Measurements from ENCODE around the gene DNMT1.
"Not testable (repeated sequence)": the region's sequence is repeated elsewhere in the genome, so short reads cannot be mapped to it uniquely, and the experiment has no call there.

Gene DNMT1

GRCh38 chr19:10222201-10222890 lies 27.6 kb upstream of the DNMT1 start:
- no peak for DNase-seq (ENCODE audit: low read depth in 2 of 2)

GRCh38 chr19:10220695-10221094 lies 25.9 kb upstream of the DNMT1 start:
- no peak for DNase-seq (ENCODE audit: low read depth in 2 of 2)

- no peak for DNase-seq (ENCODE audit: low read depth in 2 of 2)
Observed at GRCh38 chr19:10219678-10220077, 24.9 kb upstream of the DNMT1 start.

DNA sequence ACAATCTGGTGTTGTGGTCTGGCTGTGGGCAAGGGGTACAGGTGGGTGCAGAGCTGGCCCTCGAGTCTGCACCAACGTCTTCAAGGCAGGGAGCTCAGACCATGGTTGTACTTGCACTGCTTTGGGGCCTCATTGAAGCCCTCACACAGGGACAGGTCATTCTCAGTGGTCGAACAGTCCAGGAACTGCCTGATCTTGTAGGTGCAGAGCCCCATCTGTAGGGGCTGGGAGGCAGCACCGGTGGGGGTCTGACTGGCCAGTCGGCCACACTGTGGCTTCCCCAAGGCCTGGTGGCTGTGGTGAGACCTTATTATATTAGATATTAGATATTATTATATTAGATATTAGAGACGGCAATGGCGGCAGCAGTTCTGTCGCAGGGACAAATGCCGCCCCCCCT lies 22.3 kb upstream of the DNMT1 start:
- DNase-seq (ENCODE audit: low read depth in 2 of 2), result no peak

DNA sequence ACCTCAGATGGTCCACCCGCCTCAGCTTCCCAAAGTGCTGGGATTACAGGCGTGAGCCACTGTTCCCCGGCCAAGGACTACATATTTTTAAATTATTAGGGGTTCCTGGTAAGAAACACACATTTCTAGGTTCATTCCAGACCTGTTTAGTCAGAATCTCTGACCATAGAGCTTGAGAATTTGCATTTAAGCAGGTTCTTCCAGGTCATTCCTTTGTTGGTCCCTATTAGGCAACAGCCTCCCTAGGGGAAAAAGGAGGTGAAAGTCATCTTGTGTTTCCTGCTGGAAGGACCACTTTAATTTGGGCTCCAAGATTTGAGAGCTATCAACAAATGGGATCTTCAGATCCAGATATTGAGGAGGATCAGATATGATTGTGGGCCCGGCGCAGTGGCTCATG lies 20.0 kb upstream of the DNMT1 start:
- no peak for DNase-seq (ENCODE audit: low read depth in 2 of 2)

- DNase-seq (ENCODE audit: low read depth in 2 of 2), result no peak
Observed at GRCh38 chr19:10211691-10212090, 16.9 kb upstream of the DNMT1 start.

GRCh38 chr19:10211061-10211460 lies 16.3 kb upstream of the DNMT1 start:
- DNase-seq (ENCODE audit: low read depth in 2 of 2), result no peak

DNA sequence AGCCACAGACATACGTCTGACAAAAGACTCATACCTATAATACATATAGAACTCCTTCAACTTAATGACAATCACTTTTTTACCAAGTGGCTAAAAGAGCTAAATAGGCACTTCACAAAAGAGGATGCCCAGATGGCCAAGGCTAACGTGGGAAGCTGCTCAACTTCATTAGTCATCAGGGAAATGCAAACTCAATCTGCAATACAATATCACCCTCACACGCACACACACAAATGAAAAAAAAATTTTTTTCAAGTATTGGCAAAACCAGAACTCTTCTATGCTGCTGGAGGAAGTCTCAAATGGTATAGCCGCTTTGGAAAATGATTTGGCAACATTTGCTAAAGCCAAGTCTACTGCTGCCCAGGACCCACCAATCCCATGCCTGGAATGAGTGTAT lies 14.6 kb upstream of the DNMT1 start:
- DNase-seq (ENCODE audit: low read depth in 2 of 2), result no peak

DNA sequence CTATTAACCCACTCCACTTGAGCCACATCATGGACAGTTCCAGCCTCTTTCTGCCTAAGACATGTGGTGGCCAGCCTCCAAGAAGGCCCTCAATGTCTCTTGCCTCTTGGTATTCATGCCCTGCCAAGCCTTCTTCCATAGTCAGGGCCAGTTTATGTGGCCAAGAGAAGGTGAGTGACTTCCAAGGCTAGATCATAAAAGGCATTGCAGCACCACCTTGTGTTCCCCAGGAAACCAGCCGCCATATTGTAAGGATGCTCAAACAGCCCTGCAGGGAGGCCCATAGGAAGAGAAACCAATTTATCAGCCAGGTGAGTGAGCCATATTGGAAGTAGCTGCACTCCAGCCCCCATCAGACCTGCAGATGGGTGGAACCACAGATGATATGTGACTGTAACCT lies 12.3 kb upstream of the DNMT1 start:
- DNase-seq (ENCODE audit: low read depth in 2 of 2), result no peak

DNA sequence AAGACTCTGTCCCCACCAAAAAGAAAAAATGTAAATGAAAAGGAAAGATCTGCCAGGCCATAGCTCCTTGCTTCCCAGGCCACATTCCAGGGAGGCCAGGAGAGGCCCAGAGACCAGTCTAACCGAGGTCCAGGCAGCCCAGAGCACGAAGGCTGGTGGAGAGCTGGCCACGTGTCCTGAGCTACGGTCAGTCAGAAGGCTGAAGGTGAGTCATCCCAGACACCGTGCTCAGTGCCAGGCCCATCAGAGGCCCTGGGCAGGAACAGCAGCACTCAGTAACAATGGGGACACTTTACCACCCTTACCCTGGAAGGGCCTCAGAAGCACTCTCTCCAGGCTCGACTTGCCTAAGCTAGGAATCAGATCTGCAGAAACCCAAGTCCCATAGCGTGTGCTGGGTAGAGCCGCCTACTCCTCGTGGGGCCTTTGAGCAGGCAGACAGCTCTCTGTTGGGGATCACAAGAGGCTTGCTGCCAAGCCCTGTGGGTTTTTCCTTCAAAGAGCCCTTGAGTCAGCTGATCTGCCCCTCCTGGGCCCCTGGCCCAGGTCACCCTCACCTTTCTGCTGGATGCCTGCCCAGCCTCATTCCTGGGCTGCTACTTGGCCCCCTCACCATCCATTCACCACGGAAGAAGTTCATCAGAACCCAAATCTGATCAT lies 11.6 kb upstream of the DNMT1 start:
- DNase-seq (ENCODE audit: low read depth in 2 of 2), result no peak

- no peak for DNase-seq (ENCODE audit: low read depth in 2 of 2)
Observed at GRCh38 chr19:10205636-10206035, 10.9 kb upstream of the DNMT1 start.

DNA sequence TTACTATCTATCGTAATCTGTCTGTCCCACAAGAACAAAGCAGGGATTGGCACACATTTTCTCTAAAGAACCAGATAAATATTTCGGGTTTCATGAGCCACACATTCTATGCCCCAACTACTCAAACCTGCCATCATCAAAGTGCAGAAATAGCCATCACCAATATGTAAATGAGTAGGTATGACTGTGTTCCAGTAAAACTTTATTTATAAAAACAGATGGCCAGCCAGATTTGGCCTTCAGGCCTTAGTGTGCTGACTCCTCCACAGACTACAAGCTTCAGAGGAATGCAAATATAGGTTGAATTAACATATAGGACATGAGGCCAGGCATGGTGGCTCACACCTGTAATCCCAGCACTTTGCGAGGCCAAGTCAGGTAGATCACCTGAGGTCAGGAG lies 8.9 kb upstream of the DNMT1 start:
- no peak for DNase-seq (ENCODE audit: low read depth in 2 of 2)

- DNase-seq (ENCODE audit: low read depth in 2 of 2), result no peak
Observed at GRCh38 chr19:10201176-10201575, 6.4 kb upstream of the DNMT1 start.

GRCh38 chr19:10200101-10200500 lies 5.3 kb upstream of the DNMT1 start:
- DNase-seq (ENCODE audit: low read depth in 2 of 2), result not testable (repeated sequence)

- DNase-seq (ENCODE audit: low read depth in 2 of 2), result not testable (repeated sequence)
Observed at GRCh38 chr19:10198889-10199644, 4.3 kb upstream of the DNMT1 start.

GRCh38 chr19:10195199-10195519 lies 406 bp upstream of the DNMT1 start:
- DNase-seq (ENCODE audit: low read depth in 2 of 2), result no peak

DNA sequence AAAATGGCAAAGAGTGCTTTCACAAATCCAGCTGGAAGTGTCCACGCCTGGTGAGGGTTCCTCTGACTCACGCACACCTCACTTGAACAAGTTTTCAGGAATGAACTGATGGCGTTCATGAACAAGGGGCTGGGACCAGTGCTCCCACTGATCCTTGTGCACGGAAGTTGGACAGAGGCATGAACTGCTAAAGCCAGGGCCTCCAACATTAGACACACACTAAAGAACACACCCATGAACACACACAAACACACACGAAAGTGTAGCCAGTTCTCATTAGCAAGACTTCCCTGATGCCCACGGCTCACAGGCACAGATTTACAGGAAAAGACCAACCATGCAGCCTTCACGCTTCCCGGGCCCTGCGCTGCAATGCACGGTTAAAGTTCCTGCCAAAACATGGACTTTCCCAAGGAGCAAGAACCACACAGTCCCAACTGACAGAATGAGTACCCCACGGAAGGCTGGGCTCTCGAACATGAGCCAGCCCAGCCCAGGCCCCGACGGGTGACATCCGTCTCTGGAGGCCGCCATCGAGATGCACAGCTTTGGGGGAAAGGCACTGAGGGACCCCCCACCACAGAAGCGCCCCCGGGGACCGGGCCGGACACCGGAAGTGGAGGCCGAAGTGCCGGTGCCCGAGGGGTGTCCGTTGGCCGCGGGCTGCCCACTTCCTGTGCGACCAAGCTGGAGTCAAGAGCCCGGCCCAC lies 808 bp downstream of the DNMT1 start:
- DNase-seq (ENCODE audit: low read depth in 2 of 2), result no peak

GRCh38 chr19:10192922-10193321 lies 1.8 kb downstream of the DNMT1 start:
- no peak for DNase-seq (ENCODE audit: low read depth in 2 of 2)

DNA sequence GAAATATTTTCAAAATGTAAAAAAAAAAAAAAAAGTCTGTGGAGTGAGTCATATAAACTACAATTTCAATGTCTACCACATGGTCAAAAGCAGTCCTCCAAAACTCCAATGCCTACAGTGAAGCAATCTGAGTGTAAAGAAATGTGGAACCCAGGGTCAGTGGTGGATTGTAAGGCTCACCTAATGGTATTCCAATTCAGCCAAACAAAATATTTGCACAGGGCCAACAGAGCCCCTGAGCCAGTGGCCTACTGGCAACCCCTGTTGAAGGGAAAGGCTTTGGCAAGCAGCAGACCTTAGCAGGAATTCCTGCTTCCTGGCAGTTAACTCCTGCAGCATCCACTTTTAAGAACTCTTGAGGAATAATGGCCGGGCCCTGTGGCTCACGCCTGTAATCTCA lies 3.4 kb downstream of the DNMT1 start:
- DNase-seq (ENCODE audit: low read depth in 2 of 2), result no peak

DNA sequence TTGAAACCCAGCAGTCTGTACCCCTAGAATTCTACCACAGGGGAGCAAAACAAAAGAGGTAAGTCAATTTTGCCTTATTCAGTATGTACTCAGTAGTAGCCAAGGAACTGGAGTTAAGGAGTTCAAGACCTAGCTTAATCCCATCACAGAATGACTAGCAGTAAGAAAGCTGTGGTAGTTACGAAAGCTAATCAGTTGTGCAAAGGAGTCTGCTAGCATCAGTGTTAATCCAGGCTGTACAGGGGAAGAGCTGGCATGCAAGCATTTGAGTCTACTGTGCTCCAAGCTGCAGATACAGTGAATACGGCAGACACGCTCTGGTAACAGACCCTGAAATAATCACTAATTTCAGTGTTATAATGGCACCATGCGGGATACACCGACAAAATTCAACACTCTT lies 4.7 kb downstream of the DNMT1 start:
- DNase-seq (ENCODE audit: low read depth in 2 of 2), result no peak

- no peak for DNase-seq (ENCODE audit: low read depth in 2 of 2)
Observed at GRCh38 chr19:10189616-10190015, 5.1 kb downstream of the DNMT1 start.

- no peak for DNase-seq (ENCODE audit: low read depth in 2 of 2)
Observed at GRCh38 chr19:10187315-10187714, 7.4 kb downstream of the DNMT1 start.

GRCh38 chr19:10184636-10185035 lies 10.1 kb downstream of the DNMT1 start:
- no peak for DNase-seq (ENCODE audit: low read depth in 2 of 2)

Data from stimulated activated CD4-positive, alpha-beta T cell treated with anti-CD3 and anti-CD28 coated beads, Interleukin-1b, Interleukin-23, amount 100 ng/mL, for 1 hour (primary cell).